Measurements from ENCODE around the gene MASP1. TPM values are rescaled to one million over a fixed set of nuclear protein-coding genes. Genes with fewer than 3 reads are reported as not detected.

MASP1 gene
- polyA plus RNA-seq, 1 donor (not counting 4 experiments of a cell fraction or from before 2014, with no cell fraction given), result not detected

DNA sequence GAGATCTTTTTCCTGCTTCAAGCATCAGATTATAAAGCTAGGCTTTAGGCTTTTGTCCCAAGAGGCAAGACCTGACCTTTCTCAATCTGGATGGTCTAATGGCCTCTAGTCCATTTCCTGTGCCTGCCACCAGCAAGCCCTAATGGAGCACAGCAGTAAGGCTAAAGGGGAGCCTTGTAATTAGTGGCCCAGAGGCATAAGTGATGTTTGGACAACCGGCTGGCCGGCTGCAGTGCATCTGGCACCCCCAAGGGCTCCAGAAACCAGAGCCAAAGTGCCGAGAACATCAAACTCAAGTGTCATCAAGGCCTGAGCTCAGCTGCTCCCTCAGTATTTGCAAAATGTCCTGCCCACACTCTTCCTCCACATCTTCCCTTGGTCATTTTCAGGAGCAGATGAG is 44.8 kb upstream of the MASP1 start:
- FAIRE-seq (no peak), DNase-seq (ENCODE audit: low read depth, low spot score) (no peak)
- no peaks in the 10 kb centered on the region for H3K27me3 ChIP-seq (ENCODE audit: control insufficient read depth, extremely low read depth, insufficient read depth, low read length)
- H4K20me1 ChIP-seq (ENCODE audit: control insufficient read depth, extremely low read depth, insufficient read depth, low read length), result no peaks in the 10 kb centered on the region
- no peak overlapping the region for H3K4me3 ChIP-seq (ENCODE audit: control insufficient read depth in 2 of 3, extremely low read depth in 1 of 3, insufficient read depth in 2 of 3, low read depth in 1 of 3, low read length in 3 of 3)
- no peaks in the 10 kb centered on the region for H3K4me1 ChIP-seq (ENCODE audit: control insufficient read depth, extremely low read depth, insufficient read depth, low read length)
- H3K9me1 ChIP-seq (ENCODE audit: control insufficient read depth, extremely low read depth, insufficient read depth, low read length), result no peaks in the 10 kb centered on the region
- no peaks in the 10 kb centered on the region for H3K79me2 ChIP-seq (ENCODE audit: control insufficient read depth, insufficient read depth, low read length)
- H2AFZ ChIP-seq (ENCODE audit: control insufficient read depth, low read length), result no peak overlapping the region
- dilution Hi-C loops (cut with MboI; ENCODE audit: extremely low pct_ligation_motif_present, low sequenced_read_pairs), result no loop called here
- H3K4me2 ChIP-seq (ENCODE audit: control insufficient read depth, extremely low read depth, insufficient read depth, low read depth, low read length), result no peak overlapping the region
- H3K36me3 ChIP-seq (ENCODE audit: control insufficient read depth in 2 of 2, extremely low read depth in 1 of 2, insufficient read depth in 2 of 2, low read length in 2 of 2), result no peaks in the 10 kb centered on the region
- H3K27ac ChIP-seq (ENCODE audit: control insufficient read depth, insufficient read depth, low read length), result no peak overlapping the region
- no peak for TF ChIP-seq EZH2 (IDR thresholded peaks at IDR 0.05; ENCODE audit: low read length)
- TF ChIP-seq, protein P1, sequence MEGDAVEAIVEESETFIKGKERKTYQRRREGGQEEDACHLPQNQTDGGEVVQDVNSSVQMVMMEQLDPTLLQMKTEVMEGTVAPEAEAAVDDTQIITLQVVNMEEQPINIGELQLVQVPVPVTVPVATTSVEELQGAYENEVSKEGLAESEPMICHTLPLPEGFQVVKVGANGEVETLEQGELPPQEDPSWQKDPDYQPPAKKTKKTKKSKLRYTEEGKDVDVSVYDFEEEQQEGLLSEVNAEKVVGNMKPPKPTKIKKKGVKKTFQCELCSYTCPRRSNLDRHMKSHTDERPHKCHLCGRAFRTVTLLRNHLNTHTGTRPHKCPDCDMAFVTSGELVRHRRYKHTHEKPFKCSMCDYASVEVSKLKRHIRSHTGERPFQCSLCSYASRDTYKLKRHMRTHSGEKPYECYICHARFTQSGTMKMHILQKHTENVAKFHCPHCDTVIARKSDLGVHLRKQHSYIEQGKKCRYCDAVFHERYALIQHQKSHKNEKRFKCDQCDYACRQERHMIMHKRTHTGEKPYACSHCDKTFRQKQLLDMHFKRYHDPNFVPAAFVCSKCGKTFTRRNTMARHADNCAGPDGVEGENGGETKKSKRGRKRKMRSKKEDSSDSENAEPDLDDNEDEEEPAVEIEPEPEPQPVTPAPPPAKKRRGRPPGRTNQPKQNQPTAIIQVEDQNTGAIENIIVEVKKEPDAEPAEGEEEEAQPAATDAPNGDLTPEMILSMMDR (optimal IDR thresholded peaks at IDR 0.05 in 1 of 3, IDR thresholded peaks at IDR 0.05 in 1 of 3, conservative IDR thresholded peaks at IDR 0.05 in 1 of 3; ENCODE audit: extremely low read depth in 1 of 3, insufficient read depth in 2 of 3, low read length in 3 of 3), result no peak
- no peaks in the 10 kb centered on the region for H3K9me3 ChIP-seq (ENCODE audit: control insufficient read depth, low read depth, low read length)
- no peak overlapping the region for H3K9ac ChIP-seq (ENCODE audit: control insufficient read depth, extremely low read depth, insufficient read depth, low read length)

- H3K36me3 ChIP-seq (ENCODE audit: control insufficient read depth in 2 of 2, extremely low read depth in 1 of 2, insufficient read depth in 2 of 2, low read length in 2 of 2), result no peaks in the 10 kb centered on the region
- H3K4me2 ChIP-seq (ENCODE audit: control insufficient read depth, extremely low read depth, insufficient read depth, low read depth, low read length), result no peak overlapping the region
- dilution Hi-C loops (cut with MboI; ENCODE audit: extremely low pct_ligation_motif_present, low sequenced_read_pairs), result no loop called here
- no peak for TF ChIP-seq EZH2 (IDR thresholded peaks at IDR 0.05; ENCODE audit: low read length)
- TF ChIP-seq, protein P1 (optimal IDR thresholded peaks at IDR 0.05 in 1 of 3, IDR thresholded peaks at IDR 0.05 in 1 of 3, conservative IDR thresholded peaks at IDR 0.05 in 1 of 3; ENCODE audit: extremely low read depth in 1 of 3, insufficient read depth in 2 of 3, low read length in 3 of 3), result no peak
- no peaks in the 10 kb centered on the region for H3K4me1 ChIP-seq (ENCODE audit: control insufficient read depth, extremely low read depth, insufficient read depth, low read length)
- no peak overlapping the region for H3K4me3 ChIP-seq (ENCODE audit: control insufficient read depth in 2 of 3, extremely low read depth in 1 of 3, insufficient read depth in 2 of 3, low read depth in 1 of 3, low read length in 3 of 3)
- FAIRE-seq (no peak), DNase-seq (ENCODE audit: low read depth, low spot score) (no peak)
- no peaks in the 10 kb centered on the region for H3K9me1 ChIP-seq (ENCODE audit: control insufficient read depth, extremely low read depth, insufficient read depth, low read length)
- no peak overlapping the region for H3K9ac ChIP-seq (ENCODE audit: control insufficient read depth, extremely low read depth, insufficient read depth, low read length)
- H3K27ac ChIP-seq (ENCODE audit: control insufficient read depth, insufficient read depth, low read length), result no peak overlapping the region
- no peaks in the 10 kb centered on the region for H3K9me3 ChIP-seq (ENCODE audit: control insufficient read depth, low read depth, low read length)
- no peaks in the 10 kb centered on the region for H4K20me1 ChIP-seq (ENCODE audit: control insufficient read depth, extremely low read depth, insufficient read depth, low read length)
- no peaks in the 10 kb centered on the region for H3K27me3 ChIP-seq (ENCODE audit: control insufficient read depth, extremely low read depth, insufficient read depth, low read length)
- H3K79me2 ChIP-seq (ENCODE audit: control insufficient read depth, insufficient read depth, low read length), result no peaks in the 10 kb centered on the region
- no peak overlapping the region for H2AFZ ChIP-seq (ENCODE audit: control insufficient read depth, low read length)
These were observed 43.4 kb upstream of the MASP1 start for GRCh38 chr3:187334904-187335303.
